GM12872 (cell line): ENCODE measurements around the gene HMGCLL1.

Source experiments
- CTCF ChIP-seq: IDR thresholded peaks from 3 replicates; pipeline ENCODE4 v1.5.1; 2011; ENCODE audit warnings: low read depth, mild to moderate bottlenecking, low read length, moderate library complexity; ENCODE audit not compliant: insufficient read depth

The HMGCLL1 gene

GRCh38 chr6:55511122-55511800 is 67.7 kb downstream of the HMGCLL1 start:
- no peak for TF ChIP-seq CTCF

GRCh38 chr6:55499591-55499990 is 79.4 kb downstream of the HMGCLL1 start:
- no peak for TF ChIP-seq CTCF

- TF ChIP-seq CTCF: no peak
Measured at GRCh38 chr6:55497694-55498093, 81.3 kb downstream of the HMGCLL1 start.

GRCh38 chr6:55496201-55496600 is 82.8 kb downstream of the HMGCLL1 start:
- TF ChIP-seq CTCF: no peak

- no peak for TF ChIP-seq CTCF
Measured at GRCh38 chr6:55495277-55495676, 83.7 kb downstream of the HMGCLL1 start.

- TF ChIP-seq CTCF: no peak
Measured at GRCh38 chr6:55494411-55494810, 84.6 kb downstream of the HMGCLL1 start.

- no peak for TF ChIP-seq CTCF
Measured at GRCh38 chr6:55492259-55492658, 86.7 kb downstream of the HMGCLL1 start.
